ENCODE measurements around the gene RAD51B.

GRCh38 chr14:68497011-68497410, 677.4 kb downstream of the RAD51B start:
- TF ChIP-seq ZFP3 (tag by site-specific recombination; IDR thresholded peaks at IDR 0.05; ENCODE audit: low read depth) (no peak), GLI4 (tag by site-specific recombination; IDR thresholded peaks at IDR 0.05) (no peak), CTCF (tag by site-specific recombination; IDR thresholded peaks at IDR 0.05) (no peak), GFI1B (tag by site-specific recombination; IDR thresholded peaks at IDR 0.05) (no peak)

Data from HEK293 (cell line).